ENCODE measurements around the gene SLC25A30.
"Not testable (repeated sequence)": the region's sequence is repeated elsewhere in the genome, so short reads cannot be mapped to it uniquely, and the experiment has no call there.

SLC25A30 gene

DNA sequence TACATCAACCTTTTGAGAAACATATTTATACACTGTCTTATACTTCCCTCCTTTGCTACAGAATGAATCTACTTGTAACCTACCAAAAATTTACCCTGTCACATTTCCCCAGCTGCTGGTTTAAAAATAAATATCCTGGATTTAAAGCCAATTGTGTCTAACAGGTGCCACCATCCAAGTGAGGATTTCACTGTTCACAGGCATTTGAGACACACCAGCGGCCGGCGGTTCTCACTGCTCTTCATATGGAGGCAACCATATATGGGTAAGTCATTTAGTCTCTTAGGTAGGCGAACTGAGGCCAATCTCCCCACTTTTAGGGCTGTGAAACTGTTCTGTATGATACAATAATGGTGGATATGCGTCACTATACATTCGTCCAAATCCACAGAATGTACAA lies 26.2 kb downstream of the SLC25A30 start:
- Histone ChIP-seq H2AFZ (ENCODE audit: insufficient read depth, low read length, poor library complexity) (no peak overlapping the region), H3K4me1 (ENCODE audit: control insufficient read depth in 1 of 2, insufficient read depth in 2 of 2, low read length in 2 of 2) (no peaks in the 10 kb centered on the region), H3K4me2 (ENCODE audit: low read length) (no peak overlapping the region), H3K14ac (ENCODE audit: low read length) (no peak overlapping the region), H3K27me3 (ENCODE audit: insufficient read depth, low read length) (no peaks in the 10 kb centered on the region), H3K4me3 (ENCODE audit: low read depth, low read length) (no peak overlapping the region), H4K91ac (ENCODE audit: low read depth, low read length) (no peak overlapping the region), H4K8ac (ENCODE audit: low read depth, low read length) (no peak overlapping the region), H3K79me2 (ENCODE audit: control insufficient read depth, insufficient read depth, low read length, poor library complexity) (no peaks in the 10 kb centered on the region), H2BK5ac (ENCODE audit: low read depth, low read length, poor library complexity) (no peak overlapping the region), H3K9me3 (ENCODE audit: insufficient read depth, low read depth, low read length) (peaks cover 2% of the 10 kb centered on the region), H3K18ac (ENCODE audit: low read length) (no peak overlapping the region), H2BK120ac (ENCODE audit: insufficient read depth, low read length, poor library complexity) (no peak overlapping the region), H3K9ac (ENCODE audit: low read length) (no peak overlapping the region), H3K27ac (ENCODE audit: low read depth, low read length) (no peak overlapping the region), H3K36me3 (ENCODE audit: control insufficient read depth in 1 of 2, insufficient read depth in 2 of 2, low read length in 2 of 2) (peaks cover 2 to 10% of the 10 kb centered on the region in 2 experiments), H2AK5ac (ENCODE audit: low read length) (no peak overlapping the region), H3K79me1 (ENCODE audit: low read length) (no peaks in the 10 kb centered on the region), H4K12ac (ENCODE audit: low read depth, low read length) (no peak overlapping the region), H2BK12ac (ENCODE audit: low read length) (no peak overlapping the region), H3K23ac (ENCODE audit: low read length) (no peak overlapping the region), H3K4ac (ENCODE audit: low read depth, low read length) (no peak overlapping the region)
- DNase-seq = no peak
- no CpG with 5 or more reads among the region's 6 CpGs for WGBS (ENCODE audit: extremely low coverage, insufficient coverage, insufficient read length)

- not testable (repeated sequence) for H3K9me3 ChIP-seq (ENCODE audit: insufficient read depth, low read depth, low read length); H4K91ac ChIP-seq (ENCODE audit: low read depth, low read length); H2AFZ ChIP-seq (ENCODE audit: insufficient read depth, low read length, poor library complexity); H3K18ac ChIP-seq (ENCODE audit: low read length); H3K79me2 ChIP-seq (ENCODE audit: control insufficient read depth, insufficient read depth, low read length, poor library complexity); H3K14ac ChIP-seq (ENCODE audit: low read length); H4K8ac ChIP-seq (ENCODE audit: low read depth, low read length); H3K9ac ChIP-seq (ENCODE audit: low read length); H2BK120ac ChIP-seq (ENCODE audit: insufficient read depth, low read length, poor library complexity); H4K12ac ChIP-seq (ENCODE audit: low read depth, low read length); H3K4me1 ChIP-seq (ENCODE audit: control insufficient read depth in 1 of 2, insufficient read depth in 2 of 2, low read length in 2 of 2); H2BK5ac ChIP-seq (ENCODE audit: low read depth, low read length, poor library complexity); H3K4me3 ChIP-seq (ENCODE audit: low read depth, low read length); H2AK5ac ChIP-seq (ENCODE audit: low read length); H3K79me1 ChIP-seq (ENCODE audit: low read length); H3K4ac ChIP-seq (ENCODE audit: low read depth, low read length); H3K27ac ChIP-seq (ENCODE audit: low read depth, low read length); H3K4me2 ChIP-seq (ENCODE audit: low read length); H2BK12ac ChIP-seq (ENCODE audit: low read length); H3K23ac ChIP-seq (ENCODE audit: low read length); H3K27me3 ChIP-seq (ENCODE audit: insufficient read depth, low read length)
- peak; percentile 46 to 78 for DNase-seq
- peaks cover 4 to 11% of the 10 kb centered on the region in 2 experiments for H3K36me3 ChIP-seq (ENCODE audit: control insufficient read depth in 1 of 2, insufficient read depth in 2 of 2, low read length in 2 of 2)
- WGBS (ENCODE audit: extremely low coverage, insufficient coverage, insufficient read length) = no CpG with 5 or more reads among the region's 37 CpGs
Measured at GRCh38 chr13:45391128-45391527, 27.0 kb downstream of the SLC25A30 start.

GRCh38 chr13:45390348-45390747 lies 27.8 kb downstream of the SLC25A30 start:
- not testable (repeated sequence) for H3K4ac ChIP-seq (ENCODE audit: low read depth, low read length); H2AFZ ChIP-seq (ENCODE audit: insufficient read depth, low read length, poor library complexity); H2BK12ac ChIP-seq (ENCODE audit: low read length); H3K27ac ChIP-seq (ENCODE audit: low read depth, low read length); H3K79me2 ChIP-seq (ENCODE audit: control insufficient read depth, insufficient read depth, low read length, poor library complexity); H4K8ac ChIP-seq (ENCODE audit: low read depth, low read length); H3K36me3 ChIP-seq (ENCODE audit: control insufficient read depth in 1 of 2, insufficient read depth in 2 of 2, low read length in 2 of 2); H3K79me1 ChIP-seq (ENCODE audit: low read length); H4K12ac ChIP-seq (ENCODE audit: low read depth, low read length); H2BK120ac ChIP-seq (ENCODE audit: insufficient read depth, low read length, poor library complexity); H3K27me3 ChIP-seq (ENCODE audit: insufficient read depth, low read length); H3K18ac ChIP-seq (ENCODE audit: low read length); H2BK5ac ChIP-seq (ENCODE audit: low read depth, low read length, poor library complexity); H3K4me2 ChIP-seq (ENCODE audit: low read length); H3K9ac ChIP-seq (ENCODE audit: low read length); H3K4me3 ChIP-seq (ENCODE audit: low read depth, low read length); H3K14ac ChIP-seq (ENCODE audit: low read length); H4K91ac ChIP-seq (ENCODE audit: low read depth, low read length); H3K4me1 ChIP-seq (ENCODE audit: control insufficient read depth in 1 of 2, insufficient read depth in 2 of 2, low read length in 2 of 2); H3K23ac ChIP-seq (ENCODE audit: low read length); H3K9me3 ChIP-seq (ENCODE audit: insufficient read depth, low read depth, low read length); H2AK5ac ChIP-seq (ENCODE audit: low read length)
- DNase-seq = peak in 1 of 2 donors; percentile 46
- WGBS (ENCODE audit: extremely low coverage, insufficient coverage, insufficient read length) = no CpG with 5 or more reads among the region's 9 CpGs

- H4K8ac ChIP-seq (ENCODE audit: low read depth, low read length) = no peak overlapping the region
- no peak overlapping the region for H4K91ac ChIP-seq (ENCODE audit: low read depth, low read length)
- H3K4me2 ChIP-seq (ENCODE audit: low read length) = no peak overlapping the region
- H2BK12ac ChIP-seq (ENCODE audit: low read length) = no peak overlapping the region
- no peak overlapping the region for H3K4me3 ChIP-seq (ENCODE audit: low read depth, low read length)
- H3K9me3 ChIP-seq (ENCODE audit: insufficient read depth, low read depth, low read length) = peaks cover 2% of the 10 kb centered on the region
- no peak overlapping the region for H2BK120ac ChIP-seq (ENCODE audit: insufficient read depth, low read length, poor library complexity)
- H3K4ac ChIP-seq (ENCODE audit: low read depth, low read length) = no peak overlapping the region
- H2AK5ac ChIP-seq (ENCODE audit: low read length) = no peak overlapping the region
- no CpG with 5 or more reads among the region's 4 CpGs for WGBS (ENCODE audit: extremely low coverage, insufficient coverage, insufficient read length)
- no peaks in the 10 kb centered on the region for H3K79me1 ChIP-seq (ENCODE audit: low read length)
- H3K27me3 ChIP-seq (ENCODE audit: insufficient read depth, low read length) = no peaks in the 10 kb centered on the region
- no peak overlapping the region for H2AFZ ChIP-seq (ENCODE audit: insufficient read depth, low read length, poor library complexity)
- H3K23ac ChIP-seq (ENCODE audit: low read length) = no peak overlapping the region
- no peaks in the 10 kb centered on the region for H3K4me1 ChIP-seq (ENCODE audit: control insufficient read depth in 1 of 2, insufficient read depth in 2 of 2, low read length in 2 of 2)
- H3K18ac ChIP-seq (ENCODE audit: low read length) = no peak overlapping the region
- H3K36me3 ChIP-seq (ENCODE audit: control insufficient read depth in 1 of 2, insufficient read depth in 2 of 2, low read length in 2 of 2) = peaks cover 4 to 9% of the 10 kb centered on the region in 2 experiments
- no peak overlapping the region for H2BK5ac ChIP-seq (ENCODE audit: low read depth, low read length, poor library complexity)
- H3K14ac ChIP-seq (ENCODE audit: low read length) = no peak overlapping the region
- DNase-seq = peak in 1 of 2 donors; percentile 37
- no peak overlapping the region for H4K12ac ChIP-seq (ENCODE audit: low read depth, low read length)
- H3K27ac ChIP-seq (ENCODE audit: low read depth, low read length) = no peak overlapping the region
- H3K9ac ChIP-seq (ENCODE audit: low read length) = no peak overlapping the region
- H3K79me2 ChIP-seq (ENCODE audit: control insufficient read depth, insufficient read depth, low read length, poor library complexity) = no peaks in the 10 kb centered on the region
Measured at GRCh38 chr13:45388664-45389063, 29.5 kb downstream of the SLC25A30 start.

Measured in trophoblast cell (in vitro differentiated cells and primary cell).